ENCODE measurements around the gene LCN10.

DNA sequence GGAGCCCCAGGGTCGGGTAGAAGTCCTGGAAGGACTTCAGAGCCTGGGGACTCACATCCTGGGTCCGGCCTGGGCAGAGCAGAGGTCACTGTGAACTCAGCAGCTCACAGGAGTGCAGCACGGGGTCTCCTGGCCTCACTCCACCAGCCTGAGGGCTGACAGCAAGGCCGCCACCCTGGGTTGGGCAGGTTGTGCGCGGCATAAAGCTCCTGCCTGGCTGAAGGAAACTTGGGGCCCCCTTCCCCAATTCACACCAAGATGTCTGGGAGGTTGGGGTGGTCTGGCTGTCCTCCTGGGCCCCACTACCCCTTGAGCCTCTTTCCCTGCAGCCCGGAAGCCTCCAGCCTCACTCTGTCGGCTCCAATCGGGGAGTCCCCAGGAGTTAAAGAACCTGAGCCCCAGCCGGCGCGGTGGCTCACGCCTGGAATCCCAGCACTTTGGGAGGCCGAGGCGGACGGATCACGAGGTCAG lies 19.5 kb upstream of the LCN10 start:
- TF ChIP-seq CTCF (IDR thresholded peaks at IDR 0.05; ENCODE audit: poor library complexity) = no peak
- TF ChIP-seq EZH2 (IDR thresholded peaks at IDR 0.05; ENCODE audit: borderline replicate concordance) = no peak

Data from hepatocyte (in vitro differentiated cells).